Transverse colon (tissue), 4 donors: ENCODE results near the gene ABHD13. TPM values are rescaled to one million over a fixed set of nuclear protein-coding genes. Genes with fewer than 3 reads are reported as not detected.

Experiments used
- DNase-seq: peaks from one replicate; pipeline ENCODE4 v3.0.0-alpha.2; 2019
- H3K27ac ChIP-seq, 4 donors: fragments of 200-600 bp; sonication (generic); 2 replicates each; pipeline ENCODE4 v1.5.1; 2016 to 2018; ENCODE audit warnings: inconsistent platforms in 4 of 4
- H3K27me3 ChIP-seq: fragments of 200-600 bp; sonication (generic); 2 replicates; pipeline ENCODE4 v1.5.1; 2017; ENCODE audit warnings: inconsistent platforms
- H3K36me3 ChIP-seq, 4 donors: fragments of 200-600 bp; sonication (generic); 2 replicates each; pipeline ENCODE4 v1.5.1; 2017 to 2019; ENCODE audit warnings: inconsistent platforms in 4 of 4
- H3K4me1 ChIP-seq, 4 donors: fragments of 200-600 bp; sonication (generic); 2 replicates each; pipeline ENCODE4 v1.5.1; 2017 to 2020; ENCODE audit warnings: inconsistent platforms in 4 of 4
- H3K4me3 ChIP-seq, 4 donors: fragments of 200-600 bp; sonication (generic); 1 replicate in 1 of 4; 2 replicates in 3 of 4; pipeline versions ENCODE4 v1.5.1 to v1.6.1; 2017 to 2019; ENCODE audit warnings: inconsistent platforms in 4 of 4
- H3K9me3 ChIP-seq, 2 donors: fragments of 200-600 bp; sonication (generic); 2 replicates each; pipeline ENCODE4 v1.5.1; 2017 to 2019; ENCODE audit warnings: inconsistent platforms in 2 of 2
- EP300 ChIP-seq: sonication (generic); formaldehyde crosslinking; IDR thresholded peaks from one replicate; pipeline ENCODE4 v1.6.1; 2017; ENCODE audit warnings: antibody characterized with exemption, low read depth
- POLR2A ChIP-seq: fragments of 450-650 bp; IDR thresholded peaks from one replicate; pipeline ENCODE4 v1.6.1; 2016; ENCODE audit warnings: antibody characterized with exemption, mild to moderate bottlenecking, moderate library complexity
- POLR2AphosphoS5 ChIP-seq, 3 donors: sonication (generic); formaldehyde crosslinking; IDR thresholded peaks; one replicate each; pipeline ENCODE4 v1.6.1; 2016; ENCODE audit warnings: antibody characterized with exemption in 3 of 3
- WGBS, 2 donors: methylation state at CpG; one replicate each; pipeline ENCODE4 v1.1.5; 2018; ENCODE audit warnings: low coverage in 1 of 2; 5-methylcytosine and 5-hydroxymethylcytosine counted together
- in situ Hi-C, 4 donors: fragments of 200-750 bp; cut with MboI; loops; one replicate each; pipeline versions ENCODE4 v1.15.0 to v1.15.1; 2017; ENCODE audit warnings: low sequenced_read_pairs in 3 of 4, low pct_ligation_motif_present in 1 of 4, low pct_unique_long_range_greater_than_20kb in 1 of 4
- intact Hi-C: fragments of 100-400 bp; cut with DNase I; formaldehyde crosslinking; loops from one replicate; pipeline ENCODE4 v1.15.1; 2023; ENCODE audit warnings: low total_unique reads
- total RNA-seq, 4 donors: library from RNA; depleted of rRNA; stranded (reverse); fragments of >200 nt; gene quantifications; one replicate each; pipeline ENCODE4 v1.1.0, GENCODE V29; 2016
- TF ChIP-seq, protein P1 (sequence below), 5 experiments: fragments of 200-600 bp in 3 of 5; fragments of 450-650 bp in 2 of 5; sonication (generic) in 3 of 5; IDR thresholded peaks; 1 replicate in 2 of 5; 2 replicates in 3 of 5; pipeline ENCODE4 v1.5.1; 2016 to 2017; ENCODE audit warnings: antibody characterized with exemption in 5 of 5, inconsistent platforms in 3 of 5, mild to moderate bottlenecking in 2 of 5, moderate library complexity in 1 of 5

Gene ABHD13
- total RNA-seq, 4 donors from 2014 or later, result 3.4 to 16.2 (median 8.7) TPM

GRCh38 chr13:108274718-108275117 is 56.5 kb downstream of the ABHD13 start:
- Histone ChIP-seq H3K4me1 (peaks cover 0 to 5% (median 2%) of the 10 kb centered on the region in 4 donors), H3K4me3 (no peak overlapping the region), H3K27me3 (no peaks in the 10 kb centered on the region), H3K27ac (no peak overlapping the region), H3K36me3 (no peaks in the 10 kb centered on the region), H3K9me3 (no peaks in the 10 kb centered on the region)
- intact Hi-C loops, result no loop called here
- DNase-seq, result no peak
- TF ChIP-seq EP300 (no peak), POLR2A (no peak), POLR2AphosphoS5 (IDR thresholded peaks at IDR 0.05) (no peak)
- TF ChIP-seq, protein P1, sequence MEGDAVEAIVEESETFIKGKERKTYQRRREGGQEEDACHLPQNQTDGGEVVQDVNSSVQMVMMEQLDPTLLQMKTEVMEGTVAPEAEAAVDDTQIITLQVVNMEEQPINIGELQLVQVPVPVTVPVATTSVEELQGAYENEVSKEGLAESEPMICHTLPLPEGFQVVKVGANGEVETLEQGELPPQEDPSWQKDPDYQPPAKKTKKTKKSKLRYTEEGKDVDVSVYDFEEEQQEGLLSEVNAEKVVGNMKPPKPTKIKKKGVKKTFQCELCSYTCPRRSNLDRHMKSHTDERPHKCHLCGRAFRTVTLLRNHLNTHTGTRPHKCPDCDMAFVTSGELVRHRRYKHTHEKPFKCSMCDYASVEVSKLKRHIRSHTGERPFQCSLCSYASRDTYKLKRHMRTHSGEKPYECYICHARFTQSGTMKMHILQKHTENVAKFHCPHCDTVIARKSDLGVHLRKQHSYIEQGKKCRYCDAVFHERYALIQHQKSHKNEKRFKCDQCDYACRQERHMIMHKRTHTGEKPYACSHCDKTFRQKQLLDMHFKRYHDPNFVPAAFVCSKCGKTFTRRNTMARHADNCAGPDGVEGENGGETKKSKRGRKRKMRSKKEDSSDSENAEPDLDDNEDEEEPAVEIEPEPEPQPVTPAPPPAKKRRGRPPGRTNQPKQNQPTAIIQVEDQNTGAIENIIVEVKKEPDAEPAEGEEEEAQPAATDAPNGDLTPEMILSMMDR (IDR thresholded peaks at IDR 0.05), result no peak
- in situ Hi-C loops, result no loop called here

GRCh38 chr13:108276060-108276459 is 57.9 kb downstream of the ABHD13 start:
- Histone ChIP-seq H3K4me1 (no peaks in the 10 kb centered on the region), H3K4me3 (no peak overlapping the region), H3K27me3 (no peaks in the 10 kb centered on the region), H3K36me3 (no peaks in the 10 kb centered on the region), H3K9me3 (no peaks in the 10 kb centered on the region), H3K27ac (no peak overlapping the region)
- no peak for DNase-seq
- intact Hi-C loops, result no loop called here
- in situ Hi-C loops, result no loop called here
- WGBS, 2 donors, result 48 to 70% methylated on average over 3 to 6 of the region's 6 CpGs
- TF ChIP-seq, protein P1 (IDR thresholded peaks at IDR 0.05), result no peak
- TF ChIP-seq POLR2AphosphoS5 (IDR thresholded peaks at IDR 0.05) (no peak), POLR2A (no peak), EP300 (no peak)

- H3K27me3 ChIP-seq, result no peaks in the 10 kb centered on the region
- H3K4me1 ChIP-seq, result no peaks in the 10 kb centered on the region
- WGBS, 2 donors, result 89 to 92% methylated on average over 1 of the region's 1 CpG
- no peak overlapping the region for H3K4me3 ChIP-seq
- no peaks in the 10 kb centered on the region for H3K9me3 ChIP-seq
- DNase-seq, result no peak
- intact Hi-C loops (no loop called here), in situ Hi-C loops (no loop called here)
- H3K36me3 ChIP-seq, result no peaks in the 10 kb centered on the region
- H3K27ac ChIP-seq, result no peak overlapping the region
- TF ChIP-seq POLR2A (no peak), EP300 (no peak), POLR2AphosphoS5 (IDR thresholded peaks at IDR 0.05) (no peak)
- TF ChIP-seq, protein P1 (IDR thresholded peaks at IDR 0.05), result no peak
These were observed 60.3 kb downstream of the ABHD13 start for GRCh38 chr13:108278466-108278865.

GRCh38 chr13:108281901-108282300 is 63.7 kb downstream of the ABHD13 start:
- H3K9me3 ChIP-seq, result no peaks in the 10 kb centered on the region
- no peaks in the 10 kb centered on the region for H3K4me1 ChIP-seq
- no peak for TF ChIP-seq POLR2AphosphoS5 (IDR thresholded peaks at IDR 0.05)
- TF ChIP-seq POLR2A, result no peak
- TF ChIP-seq, protein P1 (IDR thresholded peaks at IDR 0.05), result no peak
- TF ChIP-seq EP300, result no peak
- in situ Hi-C loops (no loop called here), intact Hi-C loops (no loop called here)
- H3K27me3 ChIP-seq, result no peaks in the 10 kb centered on the region
- no peaks in the 10 kb centered on the region for H3K36me3 ChIP-seq
- no peak overlapping the region for H3K27ac ChIP-seq
- no peak overlapping the region for H3K4me3 ChIP-seq
- no peak for DNase-seq
- WGBS, 2 donors, result 70 to 73% methylated on average over 4 of the region's 4 CpGs
